PFSK-1 (cell line): Measurements from ENCODE around the gene ACTN1.
A peak's percentile ranks its signal among the peaks of the same experiment; 100 is the strongest.

Experiments
- POLR2AphosphoS5 ChIP-seq: IDR thresholded peaks from 2 replicates; pipeline ENCODE4 v1.6.1; 2012; ENCODE audit warnings: low read depth, mild to moderate bottlenecking, control low read depth, low read length, moderate library complexity
- REST ChIP-seq, 2 experiments: IDR thresholded peaks; 2 replicates each; pipeline versions ENCODE4 v1.6.1 to v1.8.0; 2011 to 2012; ENCODE audit warnings: low read depth in 2 of 2, low read length in 2 of 2, control low read depth in 1 of 2, inconsistent platforms in 1 of 2, mild to moderate bottlenecking in 1 of 2, moderate library complexity in 1 of 2; ENCODE audit not compliant: insufficient read depth in 1 of 2
- TAF1 ChIP-seq: IDR thresholded peaks from 2 replicates; pipeline ENCODE4 v1.6.1; 2012; ENCODE audit warnings: low read length, control low read depth, borderline replicate concordance; ENCODE audit not compliant: insufficient read depth

- TF ChIP-seq POLR2AphosphoS5, result no peak
- TF ChIP-seq REST (IDR thresholded peaks at IDR 0.05; ENCODE audit: insufficient read depth in 1 of 2, low read depth in 2 of 2, low read length in 2 of 2), result 0 out of 4 replicates have a peak, but pooled peaks of 1 of the 2 experiments have one; percentile 43
- TF ChIP-seq TAF1, result no peak
Measured at GRCh38 chr14:68824517-68825347, 154.4 kb downstream of the ACTN1 start.
